Activated CD8-positive, alpha-beta T cell treated with anti-CD3 and anti-CD28 coated beads for 36 hours (primary cell): ENCODE results near the gene NR0B2. TPM values are rescaled to one million over a fixed set of nuclear protein-coding genes. Genes with fewer than 3 reads are reported as not detected.
"Not testable (repeated sequence)": the region's sequence is repeated elsewhere in the genome, so short reads cannot be mapped to it uniquely, and the experiment has no call there.

Source experiments
- ATAC-seq: fragments of 200-7000 bp; cut with Tn5 transposase; one replicate; pipeline ENCODE4 v1.10.0; 2021; ENCODE audit warnings: mild to moderate bottlenecking, moderate library complexity
- CTCF ChIA-PET: fragments of 350-600 bp; sonication (Branson Sonifier 250); formaldehyde crosslinking; loops from one replicate; lab custom pipeline; 2021; ENCODE audit warnings: antibody characterized with exemption; lab: Charles Lee
- POLR2A ChIA-PET: fragments of 350-600 bp; sonication (Branson Sonifier 250); formaldehyde crosslinking; loops from one replicate; lab custom pipeline; 2021; ENCODE audit warnings: antibody characterized with exemption; lab: Charles Lee
- DNase-seq: peaks from one replicate; pipeline ENCODE4 v3.0.0-alpha.2; 2020
- H3K27ac Mint-ChIP-seq: one replicate; pipeline ENCODE4 v1.8.0; 2021; ENCODE audit warnings: mild to moderate bottlenecking, mixed read lengths
- H3K27me3 Mint-ChIP-seq: one replicate; pipeline ENCODE4 v1.8.0; 2021; ENCODE audit warnings: mixed read lengths
- H3K36me3 Mint-ChIP-seq: one replicate; pipeline ENCODE4 v1.8.0; 2021; ENCODE audit warnings: low read depth, mixed read lengths
- H3K4me1 Mint-ChIP-seq: one replicate; pipeline ENCODE4 v1.8.0; 2021; ENCODE audit warnings: low read depth, mixed read lengths
- H3K4me3 Mint-ChIP-seq: one replicate; pipeline ENCODE4 v1.8.0; 2021; ENCODE audit warnings: mild to moderate bottlenecking, moderate library complexity, mixed read lengths
- H3K9me3 Mint-ChIP-seq: one replicate; pipeline ENCODE4 v1.8.0; 2021; ENCODE audit warnings: mixed read lengths
- intact Hi-C: fragments of 100-400 bp; cut with micrococcal nuclease; formaldehyde crosslinking; loops from one replicate; pipeline ENCODE4 v1.10.0; 2022
- total RNA-seq, 2 experiments: library from RNA; stranded (reverse); gene quantifications; one replicate each; pipeline ENCODE4 v1.2.3, GENCODE V29; 2021
- TF ChIP-seq, protein P1 (sequence below): fragments of 200-600 bp; IDR thresholded peaks from one replicate; pipeline ENCODE4 v1.8.0; 2022; ENCODE audit warnings: antibody characterized with exemption, mild to moderate bottlenecking

NR0B2 gene
- total RNA-seq, 2 experiments from 2014 or later: not detected

DNA sequence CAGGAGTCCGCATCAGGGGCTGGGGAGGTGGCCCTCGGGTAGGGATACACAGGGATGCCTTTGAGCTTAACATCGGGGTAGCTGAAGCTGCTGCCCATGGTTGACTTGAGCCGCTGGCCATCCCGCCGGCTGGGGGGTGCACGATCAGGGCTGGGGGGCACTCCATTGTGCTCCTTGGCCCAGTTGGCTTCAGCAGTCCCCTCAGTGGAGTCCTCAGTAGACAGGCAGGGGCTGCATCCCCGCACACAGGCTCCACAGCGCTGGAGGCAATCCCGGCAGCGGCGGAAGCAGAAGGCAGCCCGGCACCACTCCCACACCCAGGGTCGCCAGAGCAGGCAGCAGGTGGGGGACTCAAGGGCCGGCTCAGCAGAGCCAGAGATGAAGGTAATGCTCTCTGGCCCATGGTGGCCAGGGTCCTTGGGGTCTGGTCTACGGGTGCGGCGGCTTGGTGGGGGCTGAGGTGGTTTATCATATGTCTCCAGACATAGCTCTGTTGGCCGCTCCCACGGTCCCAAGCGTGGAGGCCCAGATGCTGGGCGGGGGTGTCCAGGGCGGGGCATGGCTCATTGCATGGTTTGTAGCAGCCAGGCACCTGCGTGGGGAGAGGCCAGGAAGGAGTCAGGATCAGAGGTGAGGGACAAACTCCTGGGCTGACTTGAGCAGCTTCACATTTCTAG, 38.2 kb upstream of the NR0B2 start:
- H3K4me3 Mint-ChIP-seq: no peak overlapping the region
- peaks cover 2% of the 10 kb centered on the region for H3K36me3 Mint-ChIP-seq
- H3K27ac Mint-ChIP-seq: no peak overlapping the region
- no peaks in the 10 kb centered on the region for H3K27me3 Mint-ChIP-seq
- DNase-seq: no peak
- no peak for ATAC-seq
- CTCF ChIA-PET: no interaction called here
- intact Hi-C loops: no loop called here
- no peaks in the 10 kb centered on the region for H3K4me1 Mint-ChIP-seq
- TF ChIP-seq, protein P1, sequence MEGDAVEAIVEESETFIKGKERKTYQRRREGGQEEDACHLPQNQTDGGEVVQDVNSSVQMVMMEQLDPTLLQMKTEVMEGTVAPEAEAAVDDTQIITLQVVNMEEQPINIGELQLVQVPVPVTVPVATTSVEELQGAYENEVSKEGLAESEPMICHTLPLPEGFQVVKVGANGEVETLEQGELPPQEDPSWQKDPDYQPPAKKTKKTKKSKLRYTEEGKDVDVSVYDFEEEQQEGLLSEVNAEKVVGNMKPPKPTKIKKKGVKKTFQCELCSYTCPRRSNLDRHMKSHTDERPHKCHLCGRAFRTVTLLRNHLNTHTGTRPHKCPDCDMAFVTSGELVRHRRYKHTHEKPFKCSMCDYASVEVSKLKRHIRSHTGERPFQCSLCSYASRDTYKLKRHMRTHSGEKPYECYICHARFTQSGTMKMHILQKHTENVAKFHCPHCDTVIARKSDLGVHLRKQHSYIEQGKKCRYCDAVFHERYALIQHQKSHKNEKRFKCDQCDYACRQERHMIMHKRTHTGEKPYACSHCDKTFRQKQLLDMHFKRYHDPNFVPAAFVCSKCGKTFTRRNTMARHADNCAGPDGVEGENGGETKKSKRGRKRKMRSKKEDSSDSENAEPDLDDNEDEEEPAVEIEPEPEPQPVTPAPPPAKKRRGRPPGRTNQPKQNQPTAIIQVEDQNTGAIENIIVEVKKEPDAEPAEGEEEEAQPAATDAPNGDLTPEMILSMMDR: no peak
- no peaks in the 10 kb centered on the region for H3K9me3 Mint-ChIP-seq
- POLR2A ChIA-PET: interaction anchor here (0.7 kb wide), 1 partner anchor 28 kb away, joined by 3 read pairs; no protein-coding TSS in a partner anchor

- no peak for ATAC-seq
- Mint-ChIP-seq H3K36me3 (peaks cover 8% of the 10 kb centered on the region), H3K4me3 (no peak overlapping the region), H3K27ac (no peak overlapping the region), H3K27me3 (no peaks in the 10 kb centered on the region), H3K9me3 (no peaks in the 10 kb centered on the region), H3K4me1 (no peaks in the 10 kb centered on the region)
- TF ChIP-seq, protein P1: no peak
- CTCF ChIA-PET: interaction anchor here (1.3 kb wide), 1 partner anchor 9 kb away, joined by 3 read pairs; the partner anchor contains the start of gene KDF1
- DNase-seq: no peak
- POLR2A ChIA-PET: interaction anchor here (1.2 kb wide), 1 partner anchor 9 kb away, joined by 3 read pairs; the partner anchor contains the start of gene KDF1
- intact Hi-C loops: no loop called here
Observed at GRCh38 chr1:26951216-26951615, 37.4 kb upstream of the NR0B2 start.

DNA sequence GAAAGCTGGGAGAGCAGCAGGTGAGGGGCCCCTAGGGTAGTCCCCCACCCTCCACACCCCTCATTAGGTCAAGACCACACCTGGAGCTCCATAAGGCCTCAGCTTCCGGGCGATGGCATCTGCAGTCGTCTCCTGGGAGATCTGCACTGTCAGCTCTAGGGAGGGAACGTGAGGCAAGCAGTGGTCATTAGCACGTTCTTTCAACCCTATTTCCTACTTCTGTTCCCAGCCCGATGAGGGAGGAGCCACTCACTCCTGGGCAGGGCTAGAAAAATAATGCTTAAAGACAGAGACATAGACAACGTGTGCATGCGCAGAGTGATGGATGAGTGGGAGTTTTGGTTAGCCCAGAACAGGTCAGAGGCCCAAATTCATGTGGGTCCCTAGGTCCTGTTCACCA, 36.8 kb upstream of the NR0B2 start:
- no peak for ATAC-seq
- Mint-ChIP-seq H3K9me3 (no peaks in the 10 kb centered on the region), H3K27ac (no peak overlapping the region), H3K4me1 (no peaks in the 10 kb centered on the region), H3K4me3 (no peak overlapping the region), H3K36me3 (peaks cover 13% of the 10 kb centered on the region), H3K27me3 (no peaks in the 10 kb centered on the region)
- POLR2A ChIA-PET: interaction anchor here (1.1 to 1.2 kb wide), 2 partner anchors 10 to 40 kb away, joined by 3 read pairs; partner anchors contain the start of gene KDF1
- CTCF ChIA-PET: interaction anchor here (0.8 to 1.3 kb wide), 2 partner anchors 10 to 94 kb away, joined by 3 read pairs; partner anchors contain the start of gene KDF1
- DNase-seq: no peak
- intact Hi-C loops: no loop called here
- TF ChIP-seq, protein P1: no peak

GRCh38 chr1:26949926-26950319, 36.1 kb upstream of the NR0B2 start:
- TF ChIP-seq, protein P1: no peak
- no peaks in the 10 kb centered on the region for H3K4me1 Mint-ChIP-seq
- ATAC-seq (no peak), DNase-seq (no peak)
- no peaks in the 10 kb centered on the region for H3K27me3 Mint-ChIP-seq
- intact Hi-C loops: no loop called here
- H3K36me3 Mint-ChIP-seq: peaks cover 19% of the 10 kb centered on the region
- ChIA-PET CTCF (interaction anchor here (0.8 kb wide), 1 partner anchor 94 kb away, joined by 3 read pairs; no protein-coding TSS in a partner anchor), POLR2A (interaction anchor here (1.1 to 1.2 kb wide), 2 partner anchors 11 to 39 kb away, joined by 3 read pairs; partner anchors contain the start of gene KDF1)
- no peaks in the 10 kb centered on the region for H3K9me3 Mint-ChIP-seq
- H3K27ac Mint-ChIP-seq: no peak overlapping the region
- H3K4me3 Mint-ChIP-seq: no peak overlapping the region

DNA sequence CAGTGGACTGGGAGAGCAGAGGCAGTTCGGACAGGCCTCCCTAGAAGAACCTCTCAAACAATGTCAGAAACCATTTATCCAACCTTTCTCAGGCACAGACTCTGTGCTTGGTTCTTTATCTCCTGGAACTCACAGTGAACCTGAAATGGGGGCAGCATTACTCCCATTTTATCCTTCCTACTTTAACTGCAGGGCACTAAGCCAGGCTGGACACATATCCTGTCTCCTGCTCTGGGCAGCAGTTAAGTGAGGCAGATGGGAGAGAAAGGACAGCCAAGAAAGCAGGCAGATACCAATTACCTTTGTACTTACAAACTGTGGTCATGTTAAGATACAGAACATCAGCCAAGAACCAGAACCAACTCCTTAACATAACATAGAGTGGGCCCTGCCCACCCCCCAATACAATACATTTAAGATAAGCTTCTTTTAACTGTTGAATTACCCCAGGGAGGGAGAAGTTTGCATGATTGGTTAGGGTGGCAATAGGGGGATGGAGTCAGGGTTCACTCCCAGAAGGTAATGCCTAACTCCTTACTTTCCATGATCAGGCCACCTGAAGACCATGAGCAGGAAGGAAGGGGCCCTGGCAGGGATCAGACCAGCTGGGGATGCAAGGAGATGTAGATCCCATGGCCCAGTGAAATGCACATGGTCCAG, 35.6 kb upstream of the NR0B2 start:
- ChIA-PET CTCF (no interaction called here), POLR2A (no interaction called here)
- Mint-ChIP-seq H3K4me1 (no peaks in the 10 kb centered on the region), H3K27me3 (no peaks in the 10 kb centered on the region), H3K4me3 (no peak overlapping the region), H3K9me3 (no peaks in the 10 kb centered on the region), H3K36me3 (peaks cover 19% of the 10 kb centered on the region), H3K27ac (no peak overlapping the region)
- ATAC-seq: no peak
- intact Hi-C loops: no loop called here
- TF ChIP-seq, protein P1: no peak
- DNase-seq: no peak

DNA sequence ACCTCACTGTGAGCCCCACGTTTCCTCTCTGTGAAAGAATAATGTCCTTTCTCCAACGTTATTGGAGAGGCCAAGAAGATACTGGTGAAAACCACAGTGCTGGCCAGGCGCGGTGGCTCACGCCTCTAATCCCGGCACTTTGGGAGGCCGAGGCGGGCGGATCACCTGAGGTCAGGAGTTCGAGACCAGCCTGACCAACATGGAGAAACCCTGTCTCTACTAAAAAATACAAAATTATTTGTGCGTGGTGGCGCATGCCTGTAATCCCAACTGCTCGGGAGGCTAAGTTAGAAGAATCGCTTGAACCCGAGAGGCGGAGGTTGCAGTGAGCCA, 34.9 kb upstream of the NR0B2 start:
- peaks cover 19% of the 10 kb centered on the region for H3K36me3 Mint-ChIP-seq
- ATAC-seq, H3K27me3 Mint-ChIP-seq, CTCF ChIA-PET, H3K4me1 Mint-ChIP-seq, H3K9me3 Mint-ChIP-seq, H3K27ac Mint-ChIP-seq, DNase-seq, intact Hi-C loops, H3K4me3 Mint-ChIP-seq: not testable (repeated sequence)
- POLR2A ChIA-PET: interaction anchor here (1.1 kb wide), 1 partner anchor 12 kb away, joined by 3 read pairs; the partner anchor contains the start of gene KDF1
